Stimulated activated CD8-positive, alpha-beta memory T cell treated with anti-CD3 and anti-CD28 coated beads, Interleukin-7, amount 100 ng/mL, for 1 hour (primary cell): ENCODE data around the gene SCN10A.
A peak's percentile ranks its signal among the peaks of the same experiment; 100 is the strongest.

Experiments
- DNase-seq, 2 donors: peaks; one replicate each; pipeline ENCODE4 v3.0.0-alpha.2; 2020; ENCODE audit warnings: low read depth in 2 of 2

The SCN10A gene

GRCh38 chr3:38651153-38651789 lies 164.7 kb downstream of the SCN10A start:
- peak; percentile 34 to 48 for DNase-seq

DNA sequence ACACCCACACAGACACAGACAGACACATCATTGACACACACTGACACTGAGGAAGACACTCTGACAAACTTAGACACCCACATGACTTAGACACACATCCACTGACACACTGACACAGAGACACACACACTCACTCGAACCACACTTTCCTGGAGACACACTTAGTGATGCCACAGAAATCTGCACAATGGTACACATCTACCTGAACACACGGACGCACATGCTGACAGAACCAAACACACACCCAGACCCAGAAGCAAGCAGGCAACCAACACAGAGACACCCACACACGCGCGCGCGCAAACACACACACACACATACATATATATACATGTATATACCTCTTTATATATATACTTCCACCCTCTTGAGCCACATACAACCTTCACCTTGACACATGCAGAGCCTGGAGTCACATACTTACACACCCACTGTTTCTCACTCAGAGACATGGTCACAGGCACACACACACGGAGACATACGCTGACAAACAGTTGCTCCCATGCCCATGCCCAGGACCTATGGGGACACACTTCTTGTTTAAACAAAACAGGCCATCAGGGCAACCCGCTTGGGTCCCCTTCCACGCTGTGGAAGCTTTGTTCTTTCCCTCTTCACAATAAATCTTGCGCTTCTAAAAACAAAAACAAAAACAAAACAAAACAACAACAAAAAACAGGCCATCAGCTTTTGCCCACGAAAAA lies 165.6 kb downstream of the SCN10A start:
- no peak for DNase-seq

- no peak for DNase-seq
Measured at GRCh38 chr3:38649500-38650247, 166.3 kb downstream of the SCN10A start, which contains the start of gene SCN5A. SCN5A (minus strand) TSS chr3:38649687; CDS start chr3:38633307, 16,380 bp downstream.

DNA sequence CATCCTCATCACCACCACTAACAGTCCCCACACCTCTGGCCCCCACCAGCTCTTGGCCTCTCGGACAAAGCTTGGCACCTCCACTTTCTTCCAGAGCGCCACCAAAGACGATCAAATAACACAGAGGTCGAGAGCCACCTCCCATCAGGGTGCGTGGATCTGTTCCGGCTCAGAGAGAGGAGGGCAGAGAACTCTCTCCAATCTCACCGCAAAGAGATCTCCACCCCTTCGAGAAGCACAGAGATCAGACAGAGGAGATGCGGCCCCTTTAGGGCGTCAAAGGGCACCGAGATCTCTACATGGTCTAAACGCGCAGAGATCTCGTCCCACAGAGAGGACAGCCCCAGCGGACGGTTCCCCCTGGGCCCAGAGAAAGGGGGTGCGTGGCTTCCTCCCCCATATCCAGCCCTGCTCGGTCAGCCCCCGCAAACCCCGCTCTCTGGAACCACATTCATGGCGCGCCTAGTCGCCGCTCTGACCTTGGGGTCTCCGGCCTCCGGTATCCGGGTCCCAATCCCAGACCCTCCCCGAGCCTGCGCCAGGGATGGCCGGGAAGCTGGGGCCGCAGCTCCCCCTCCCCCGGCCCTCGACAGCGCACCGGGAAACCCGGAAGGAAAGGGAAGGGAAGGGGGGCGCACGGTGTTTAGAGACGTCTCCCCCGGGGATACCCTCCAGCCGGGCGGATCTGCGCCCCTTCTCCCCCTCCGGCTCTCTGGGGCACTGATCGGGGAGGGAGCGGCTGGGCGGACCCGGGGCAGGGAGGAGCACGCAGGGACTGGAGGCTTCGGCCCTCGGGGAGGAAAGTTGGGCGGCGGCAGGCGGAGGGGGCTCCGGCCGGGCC lies 167.1 kb downstream of the SCN10A start:
- DNase-seq: no peak

GRCh38 chr3:38648024-38648658 lies 167.9 kb downstream of the SCN10A start:
- no peak for DNase-seq

- DNase-seq: no peak
Measured at GRCh38 chr3:38647217-38647970, 168.6 kb downstream of the SCN10A start.
